Measurements from ENCODE around the gene GAD2.

GAD2 gene

GRCh38 chr10:26221541-26221940 is 5.0 kb downstream of the GAD2 start:
- H3K36me3 ChIP-seq (ENCODE audit: control insufficient read depth in 1 of 2, insufficient read depth in 2 of 2, low read depth in 1 of 2, low read length in 2 of 2) = no peaks in the 10 kb centered on the region
- H4K91ac ChIP-seq (ENCODE audit: low read length) = no peak overlapping the region
- H2BK12ac ChIP-seq (ENCODE audit: low read length in 2 of 2) = no peak overlapping the region
- no peak for DNase-seq
- H2BK15ac ChIP-seq (ENCODE audit: low read depth, poor library complexity, severe bottlenecking) = no peak overlapping the region
- no peaks in the 10 kb centered on the region for H3K9me3 ChIP-seq (ENCODE audit: control insufficient read depth, low read length)
- H3K4me2 ChIP-seq (ENCODE audit: low read length, poor library complexity, severe bottlenecking) = no peak overlapping the region
- no peak overlapping the region for H2AK5ac ChIP-seq (ENCODE audit: low read length, severe bottlenecking)
- no peak overlapping the region for H3K14ac ChIP-seq (ENCODE audit: low read length in 2 of 2)
- H2BK5ac ChIP-seq (ENCODE audit: low read depth, low read length, poor library complexity, severe bottlenecking) = no peak overlapping the region
- no peak overlapping the region for H3K27ac ChIP-seq (ENCODE audit: low read length, poor library complexity, severe bottlenecking)
- H3K4me3 ChIP-seq (ENCODE audit: insufficient read depth in 1 of 2, low read depth in 1 of 2, low read length in 2 of 2) = no peak overlapping the region
- H3K9ac ChIP-seq (ENCODE audit: low read length) = no peak overlapping the region
- H4K8ac ChIP-seq (ENCODE audit: low read length) = no peak overlapping the region
- H3K4ac ChIP-seq (ENCODE audit: low read depth in 1 of 2, low read length in 2 of 2) = no peak overlapping the region
- H2AFZ ChIP-seq (ENCODE audit: low read depth, low read length) = no peak overlapping the region
- H3K79me1 ChIP-seq (replicated peaks; ENCODE audit: low read length, poor library complexity, severe bottlenecking) = no peaks in the 10 kb centered on the region
- WGBS = 61% methylated on average over 9 of the region's 9 CpGs
- no peak overlapping the region for H3K18ac ChIP-seq (ENCODE audit: low read depth in 1 of 2, low read length in 2 of 2)
- H3K27me3 ChIP-seq (ENCODE audit: control insufficient read depth in 1 of 2, insufficient read depth in 1 of 2, low read length in 2 of 2) = peaks cover 46 to 72% of the 10 kb centered on the region in 2 experiments
- H3K23ac ChIP-seq (ENCODE audit: low read length in 2 of 2) = no peak overlapping the region
- H3K4me1 ChIP-seq (ENCODE audit: control insufficient read depth, insufficient read depth, low read depth, low read length) = peaks cover 11% of the 10 kb centered on the region
- H2BK120ac ChIP-seq (ENCODE audit: low read depth, low read length) = no peak overlapping the region

- no peak overlapping the region for H3K4me3 ChIP-seq (ENCODE audit: insufficient read depth in 1 of 2, low read depth in 1 of 2, low read length in 2 of 2)
- 47% methylated on average over 3 of the region's 3 CpGs for WGBS
- H4K91ac ChIP-seq (ENCODE audit: low read length) = no peak overlapping the region
- no peak overlapping the region for H2BK5ac ChIP-seq (ENCODE audit: low read depth, low read length, poor library complexity, severe bottlenecking)
- no peak overlapping the region for H4K8ac ChIP-seq (ENCODE audit: low read length)
- H2BK120ac ChIP-seq (ENCODE audit: low read depth, low read length) = no peak overlapping the region
- H3K23ac ChIP-seq (ENCODE audit: low read length in 2 of 2) = no peak overlapping the region
- DNase-seq = no peak
- H3K18ac ChIP-seq (ENCODE audit: low read depth in 1 of 2, low read length in 2 of 2) = no peak overlapping the region
- no peak overlapping the region for H3K14ac ChIP-seq (ENCODE audit: low read length in 2 of 2)
- H3K27ac ChIP-seq (ENCODE audit: low read length, poor library complexity, severe bottlenecking) = no peak overlapping the region
- no peak overlapping the region for H2BK12ac ChIP-seq (ENCODE audit: low read length in 2 of 2)
- no peak overlapping the region for H3K9ac ChIP-seq (ENCODE audit: low read length)
- H3K36me3 ChIP-seq (ENCODE audit: control insufficient read depth in 1 of 2, insufficient read depth in 2 of 2, low read depth in 1 of 2, low read length in 2 of 2) = no peaks in the 10 kb centered on the region
- no peaks in the 10 kb centered on the region for H3K79me1 ChIP-seq (replicated peaks; ENCODE audit: low read length, poor library complexity, severe bottlenecking)
- H2AFZ ChIP-seq (ENCODE audit: low read depth, low read length) = no peak overlapping the region
- no peak overlapping the region for H3K4ac ChIP-seq (ENCODE audit: low read depth in 1 of 2, low read length in 2 of 2)
- no peak overlapping the region for H3K4me2 ChIP-seq (ENCODE audit: low read length, poor library complexity, severe bottlenecking)
- peaks cover 36 to 62% of the 10 kb centered on the region in 2 experiments for H3K27me3 ChIP-seq (ENCODE audit: control insufficient read depth in 1 of 2, insufficient read depth in 1 of 2, low read length in 2 of 2)
- H3K4me1 ChIP-seq (ENCODE audit: control insufficient read depth, insufficient read depth, low read depth, low read length) = peaks cover 5% of the 10 kb centered on the region
- no peak overlapping the region for H2AK5ac ChIP-seq (ENCODE audit: low read length, severe bottlenecking)
- no peak overlapping the region for H2BK15ac ChIP-seq (ENCODE audit: low read depth, poor library complexity, severe bottlenecking)
- H3K9me3 ChIP-seq (ENCODE audit: control insufficient read depth, low read length) = no peaks in the 10 kb centered on the region
These were observed 6.0 kb downstream of the GAD2 start for GRCh38 chr10:26222563-26222962.

GRCh38 chr10:26225322-26225721 is 8.7 kb downstream of the GAD2 start:
- Histone ChIP-seq H3K9ac (ENCODE audit: low read length) (no peak overlapping the region), H2BK12ac (ENCODE audit: low read length in 2 of 2) (no peak overlapping the region), H2AFZ (ENCODE audit: low read depth, low read length) (no peak overlapping the region), H4K91ac (ENCODE audit: low read length) (no peak overlapping the region), H3K36me3 (ENCODE audit: control insufficient read depth in 1 of 2, insufficient read depth in 2 of 2, low read depth in 1 of 2, low read length in 2 of 2) (no peaks in the 10 kb centered on the region), H2BK15ac (ENCODE audit: low read depth, poor library complexity, severe bottlenecking) (no peak overlapping the region), H3K4me2 (ENCODE audit: low read length, poor library complexity, severe bottlenecking) (no peak overlapping the region), H3K18ac (ENCODE audit: low read depth in 1 of 2, low read length in 2 of 2) (no peak overlapping the region), H3K4me3 (ENCODE audit: insufficient read depth in 1 of 2, low read depth in 1 of 2, low read length in 2 of 2) (no peak overlapping the region), H3K23ac (ENCODE audit: low read length in 2 of 2) (no peak overlapping the region), H3K4me1 (ENCODE audit: control insufficient read depth, insufficient read depth, low read depth, low read length) (no peaks in the 10 kb centered on the region), H2BK5ac (ENCODE audit: low read depth, low read length, poor library complexity, severe bottlenecking) (no peak overlapping the region), H3K79me1 (replicated peaks; ENCODE audit: low read length, poor library complexity, severe bottlenecking) (no peaks in the 10 kb centered on the region), H2BK120ac (ENCODE audit: low read depth, low read length) (no peak overlapping the region), H3K27me3 (ENCODE audit: control insufficient read depth in 1 of 2, insufficient read depth in 1 of 2, low read length in 2 of 2) (peaks cover 17 to 36% of the 10 kb centered on the region in 2 experiments), H3K9me3 (ENCODE audit: control insufficient read depth, low read length) (no peaks in the 10 kb centered on the region), H3K14ac (ENCODE audit: low read length in 2 of 2) (no peak overlapping the region), H4K8ac (ENCODE audit: low read length) (no peak overlapping the region), H2AK5ac (ENCODE audit: low read length, severe bottlenecking) (no peak overlapping the region), H3K4ac (ENCODE audit: low read depth in 1 of 2, low read length in 2 of 2) (no peak overlapping the region), H3K27ac (ENCODE audit: low read length, poor library complexity, severe bottlenecking) (no peak overlapping the region)
- DNase-seq = no peak
- 71% methylated on average over 4 of the region's 4 CpGs for WGBS

- Histone ChIP-seq H3K23ac (ENCODE audit: low read length in 2 of 2) (no peak overlapping the region), H2AK5ac (ENCODE audit: low read length, severe bottlenecking) (no peak overlapping the region), H3K14ac (ENCODE audit: low read length in 2 of 2) (no peak overlapping the region), H3K18ac (ENCODE audit: low read depth in 1 of 2, low read length in 2 of 2) (no peak overlapping the region), H2AFZ (ENCODE audit: low read depth, low read length) (no peak overlapping the region), H4K91ac (ENCODE audit: low read length) (no peak overlapping the region), H3K9ac (ENCODE audit: low read length) (no peak overlapping the region), H2BK5ac (ENCODE audit: low read depth, low read length, poor library complexity, severe bottlenecking) (no peak overlapping the region), H3K36me3 (ENCODE audit: control insufficient read depth in 1 of 2, insufficient read depth in 2 of 2, low read depth in 1 of 2, low read length in 2 of 2) (no peaks in the 10 kb centered on the region), H3K4me1 (ENCODE audit: control insufficient read depth, insufficient read depth, low read depth, low read length) (no peaks in the 10 kb centered on the region), H2BK120ac (ENCODE audit: low read depth, low read length) (no peak overlapping the region), H3K27ac (ENCODE audit: low read length, poor library complexity, severe bottlenecking) (no peak overlapping the region), H2BK12ac (ENCODE audit: low read length in 2 of 2) (no peak overlapping the region), H3K79me1 (replicated peaks; ENCODE audit: low read length, poor library complexity, severe bottlenecking) (no peaks in the 10 kb centered on the region), H3K9me3 (ENCODE audit: control insufficient read depth, low read length) (no peaks in the 10 kb centered on the region), H3K4me3 (ENCODE audit: insufficient read depth in 1 of 2, low read depth in 1 of 2, low read length in 2 of 2) (no peak overlapping the region), H4K8ac (ENCODE audit: low read length) (no peak overlapping the region), H2BK15ac (ENCODE audit: low read depth, poor library complexity, severe bottlenecking) (no peak overlapping the region), H3K27me3 (ENCODE audit: control insufficient read depth in 1 of 2, insufficient read depth in 1 of 2, low read length in 2 of 2) (peaks cover under 1 to 14% of the 10 kb centered on the region in 2 experiments), H3K4me2 (ENCODE audit: low read length, poor library complexity, severe bottlenecking) (no peak overlapping the region), H3K4ac (ENCODE audit: low read depth in 1 of 2, low read length in 2 of 2) (no peak overlapping the region)
- 78% methylated on average over 5 of the region's 5 CpGs for WGBS
- DNase-seq = no peak
These were observed 11.2 kb downstream of the GAD2 start for GRCh38 chr10:26227786-26228185.
